ENCODE results near the gene CCDC172. TPM values are rescaled to one million over a fixed set of nuclear protein-coding genes. Genes with fewer than 3 reads are reported as not detected.

CCDC172 gene
- total RNA-seq, 1 donor from 2014 or later = not detected

DNA sequence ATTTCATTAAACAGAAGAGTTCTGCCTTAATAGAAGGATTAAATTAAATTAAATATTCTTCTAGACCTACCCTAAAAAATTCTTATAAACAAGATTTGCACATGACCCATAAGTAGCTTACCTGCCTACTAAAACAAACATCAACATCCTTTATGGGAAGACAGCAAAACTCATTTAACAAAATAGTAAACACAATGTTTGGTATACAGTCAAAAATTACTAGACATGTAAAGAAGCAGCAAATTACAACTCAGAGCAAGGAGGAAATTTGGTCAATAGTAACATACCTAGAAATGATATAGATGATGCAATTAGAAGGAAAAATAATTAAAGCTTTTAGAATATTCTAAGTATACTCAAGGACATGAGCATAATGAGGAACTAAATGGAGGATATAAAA lies 27.9 kb downstream of the CCDC172 start:
- DNase-seq (ENCODE audit: low read depth) = no peak
- Histone ChIP-seq H3K4me3 (ENCODE audit: low read depth, low read length) (no peak overlapping the region), H3K36me3 (ENCODE audit: control insufficient read depth, insufficient read depth, low read length) (no peaks in the 10 kb centered on the region), H3K27me3 (ENCODE audit: control insufficient read depth, insufficient read depth, low read length) (no peaks in the 10 kb centered on the region)
- TF ChIP-seq CTCF (IDR thresholded peaks at IDR 0.05; ENCODE audit: insufficient read depth, low read length, poor library complexity, severe bottlenecking) = no peak

GRCh38 chr10:116353817-116354216 lies 29.6 kb downstream of the CCDC172 start:
- DNase-seq (ENCODE audit: low read depth) = no peak
- H3K4me3 ChIP-seq (ENCODE audit: low read depth, low read length) = no peak overlapping the region
- H3K36me3 ChIP-seq (ENCODE audit: control insufficient read depth, insufficient read depth, low read length) = no peaks in the 10 kb centered on the region
- TF ChIP-seq CTCF (IDR thresholded peaks at IDR 0.05; ENCODE audit: insufficient read depth, low read length, poor library complexity, severe bottlenecking) = no peak
- H3K27me3 ChIP-seq (ENCODE audit: control insufficient read depth, insufficient read depth, low read length) = no peaks in the 10 kb centered on the region

DNA sequence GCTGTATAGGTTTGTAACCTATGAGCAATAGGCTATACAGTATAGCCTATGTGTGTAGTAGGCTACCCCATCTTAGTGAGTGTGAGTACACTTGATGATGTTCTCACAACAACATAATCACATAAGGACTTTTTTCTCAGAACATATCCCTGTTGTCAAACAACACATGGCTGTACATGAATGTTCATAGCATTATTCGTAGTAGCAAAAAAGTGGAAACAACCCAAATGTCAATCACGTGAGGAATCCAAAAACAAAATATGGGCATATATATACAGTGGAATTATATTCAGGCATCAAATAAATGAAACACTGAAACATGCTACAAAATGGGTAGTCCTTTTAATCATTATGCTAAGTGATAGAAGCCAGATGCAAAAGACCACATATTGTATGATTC lies 31.1 kb downstream of the CCDC172 start:
- no peak for TF ChIP-seq CTCF (IDR thresholded peaks at IDR 0.05; ENCODE audit: insufficient read depth, low read length, poor library complexity, severe bottlenecking)
- DNase-seq (ENCODE audit: low read depth) = no peak
- H3K36me3 ChIP-seq (ENCODE audit: control insufficient read depth, insufficient read depth, low read length) = no peaks in the 10 kb centered on the region
- H3K4me3 ChIP-seq (ENCODE audit: low read depth, low read length) = no peak overlapping the region
- H3K27me3 ChIP-seq (ENCODE audit: control insufficient read depth, insufficient read depth, low read length) = no peaks in the 10 kb centered on the region

GRCh38 chr10:116356833-116357232 lies 32.6 kb downstream of the CCDC172 start:
- no peak for DNase-seq (ENCODE audit: low read depth)
- H3K27me3 ChIP-seq (ENCODE audit: control insufficient read depth, insufficient read depth, low read length) = no peaks in the 10 kb centered on the region
- H3K4me3 ChIP-seq (ENCODE audit: low read depth, low read length) = no peak overlapping the region
- TF ChIP-seq CTCF (IDR thresholded peaks at IDR 0.05; ENCODE audit: insufficient read depth, low read length, poor library complexity, severe bottlenecking) = no peak
- no peaks in the 10 kb centered on the region for H3K36me3 ChIP-seq (ENCODE audit: control insufficient read depth, insufficient read depth, low read length)

DNA sequence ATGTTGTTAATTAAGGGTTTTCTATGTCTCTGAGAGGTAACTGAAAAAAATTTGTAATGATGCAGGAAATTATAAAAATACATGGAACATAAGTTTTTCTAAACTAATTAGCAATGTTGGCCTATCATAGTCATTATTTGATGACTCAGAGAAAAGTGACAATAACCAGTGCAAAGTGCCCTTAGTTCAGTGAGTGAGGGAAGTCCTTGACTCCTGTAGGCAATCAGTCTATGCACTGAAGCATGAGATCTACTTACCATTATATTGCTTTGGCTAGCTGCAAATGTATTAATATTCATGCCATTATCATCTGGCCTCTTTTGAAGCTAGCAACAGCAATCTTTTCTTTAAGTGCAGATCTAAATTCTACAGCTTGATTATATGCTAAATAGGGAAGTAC lies 40.6 kb downstream of the CCDC172 start:
- TF ChIP-seq CTCF (IDR thresholded peaks at IDR 0.05; ENCODE audit: insufficient read depth, low read length, poor library complexity, severe bottlenecking) = no peak
- H3K4me3 ChIP-seq (ENCODE audit: low read depth, low read length) = no peak overlapping the region
- no peaks in the 10 kb centered on the region for H3K36me3 ChIP-seq (ENCODE audit: control insufficient read depth, insufficient read depth, low read length)
- DNase-seq (ENCODE audit: low read depth) = no peak
- H3K27me3 ChIP-seq (ENCODE audit: control insufficient read depth, insufficient read depth, low read length) = no peaks in the 10 kb centered on the region

DNA sequence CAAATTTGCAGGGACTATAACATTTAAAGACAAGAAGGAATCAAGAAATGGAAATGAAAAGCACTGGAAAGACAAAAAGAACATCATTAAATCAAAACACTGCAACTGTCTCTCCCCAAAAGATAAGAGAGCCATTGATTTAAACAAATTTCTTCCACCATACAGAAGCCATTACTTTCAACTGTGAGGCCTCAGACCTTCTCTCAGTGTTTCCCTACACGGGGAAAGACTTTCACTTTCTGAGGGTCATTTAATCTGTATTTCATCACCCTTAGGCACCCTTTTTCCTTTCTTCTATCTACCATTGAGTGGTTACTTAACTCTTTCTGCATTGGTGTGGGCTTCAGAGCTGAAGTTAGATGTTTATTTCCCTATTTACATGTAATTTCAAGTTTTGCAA lies 47.5 kb downstream of the CCDC172 start:
- no peaks in the 10 kb centered on the region for H3K27me3 ChIP-seq (ENCODE audit: control insufficient read depth, insufficient read depth, low read length)
- DNase-seq (ENCODE audit: low read depth) = no peak
- no peaks in the 10 kb centered on the region for H3K36me3 ChIP-seq (ENCODE audit: control insufficient read depth, insufficient read depth, low read length)
- H3K4me3 ChIP-seq (ENCODE audit: low read depth, low read length) = no peak overlapping the region
- TF ChIP-seq CTCF (IDR thresholded peaks at IDR 0.05; ENCODE audit: insufficient read depth, low read length, poor library complexity, severe bottlenecking) = no peak
